IMR-90 (cell line): ENCODE measurements around the gene ZNF99.
"Not testable (repeated sequence)": the region's sequence is repeated elsewhere in the genome, so short reads cannot be mapped to it uniquely, and the experiment has no call there.

Experiments used
- CTCF ChIP-seq: conservative IDR thresholded peaks from 2 replicates; pipeline ENCODE4 v1.5.1; 2012; ENCODE audit warnings: mild to moderate bottlenecking, low read depth, low read length, improper control_type of control experiment
- MAFK ChIP-seq: IDR thresholded peaks from 2 replicates; pipeline ENCODE4 v1.6.1; 2012; ENCODE audit warnings: low read depth, low read length, improper control_type of control experiment
- MAZ ChIP-seq: IDR thresholded peaks from 2 replicates; pipeline ENCODE4 v1.6.1; 2012; ENCODE audit warnings: low read depth, mild to moderate bottlenecking, low read length, improper control_type of control experiment, moderate library complexity, borderline replicate concordance
- MXI1 ChIP-seq: IDR thresholded peaks from 2 replicates; pipeline ENCODE4 v1.6.1; 2012; ENCODE audit warnings: low read depth, mild to moderate bottlenecking, low read length, moderate library complexity, borderline replicate concordance
- POLR2A ChIP-seq: IDR thresholded peaks from 2 replicates; pipeline ENCODE4 v1.6.1; 2012; ENCODE audit warnings: mild to moderate bottlenecking, low read depth, low read length
- RAD21 ChIP-seq: IDR thresholded peaks from 2 replicates; pipeline ENCODE4 v1.6.1; 2012; ENCODE audit warnings: low read length, improper control_type of control experiment
- RFX5 ChIP-seq: IDR thresholded peaks from 2 replicates; pipeline ENCODE4 v1.8.0; 2012; ENCODE audit warnings: low read depth, mild to moderate bottlenecking, low read length, moderate library complexity
- SMC3 ChIP-seq: fragments of 150-350 bp; IDR thresholded peaks from 2 replicates; pipeline ENCODE4 v1.6.1; 2016; ENCODE audit warnings: low read depth, mild to moderate bottlenecking, antibody characterized with exemption, low read length, moderate library complexity

- TF ChIP-seq CTCF, MAZ, MAFK, RAD21, RFX5, MXI1, POLR2A, SMC3: not testable (repeated sequence)
Measured at GRCh38 chr19:22703096-22703495, 80.9 kb downstream of the ZNF99 start.
